Measurements from ENCODE around the gene ATG12. TPM values are rescaled to one million over a fixed set of nuclear protein-coding genes. Genes with fewer than 3 reads are reported as not detected.

Gene ATG12
- total RNA-seq (2022; extraction: Qiagen RNA extraction) = 41.9 to 48.7 TPM (median 46.1 TPM) in 5 replicates

GRCh38 chr5:115841382-115842088 lies at the start of gene ATG12, which contains the start of gene AP3S1:
Gene ATG12 (minus strand): TSS chr5:115841565. CDS start chr5:115841552, 13 bp downstream.
Gene AP3S1 (plus strand): TSS chr5:115841935. CDS start chr5:115842038, 103 bp downstream.

GRCh38 chr5:115816226-115817081 lies 24.9 kb downstream of the ATG12 start, which contains the start of gene CDO1:
Gene CDO1 (minus strand): TSS chr5:115816659. CDS start chr5:115816397, 262 bp downstream.

Other genes starting within 250 kb of the ATG12 start
- 0.66 to 1.3 TPM (median 1.1 TPM) in 5 replicates for gene TICAM2, start 239.1 kb downstream of the ATG12 start, total RNA-seq (2022; extraction: Qiagen RNA extraction)
- 43.8 to 58.1 TPM (median 49.2 TPM) in 5 replicates for gene TMED7, start 215.5 kb downstream of the ATG12 start, total RNA-seq (2022; extraction: Qiagen RNA extraction)
- gene CDO1, start 24.9 kb downstream of the ATG12 start, total RNA-seq (2022; extraction: Qiagen RNA extraction) = not detected in 5 replicates
- 60.6 to 81.4 TPM (median 77.6 TPM) in 5 replicates for gene AP3S1, start 370 bp upstream of the ATG12 start, total RNA-seq (2022; extraction: Qiagen RNA extraction)
- gene LVRN, start 120.9 kb upstream of the ATG12 start, total RNA-seq (2022; extraction: Qiagen RNA extraction) = 0.03 to 0.16 TPM (median 0.06 TPM) in 4 of 5 replicates, not detected in the other
- 0.11 to 0.31 TPM (median 0.25 TPM) in 5 replicates for gene ARL14EPL, start 190.9 kb upstream of the ATG12 start, total RNA-seq (2022; extraction: Qiagen RNA extraction)
- 35.5 to 38.6 TPM (median 36.6 TPM) in 5 replicates for gene COMMD10, start 243.5 kb upstream of the ATG12 start, total RNA-seq (2022; extraction: Qiagen RNA extraction)